CD14-positive monocyte (primary cell): ENCODE measurements around the gene INMT. TPM values are rescaled to one million over a fixed set of nuclear protein-coding genes. Genes with fewer than 3 reads are reported as not detected.

Source experiments
- DNase-seq, 3 donors: peaks; one replicate each; pipeline ENCODE4 v3.0.0-alpha.2; 2011 to 2022
- H2AFZ ChIP-seq: 2 replicates; pipeline ENCODE4 v1.6.0; 2012; ENCODE audit warnings: mild to moderate bottlenecking, low read depth, low read length, inconsistent platforms; ENCODE audit not compliant: insufficient read depth, poor library complexity, severe bottlenecking
- H3K27ac ChIP-seq, 2 donors: 1 replicate in 1 of 2; 2 replicates in 1 of 2; pipeline ENCODE4 v1.5.1; 2012 to 2013; ENCODE audit warnings: low read length in 2 of 2, control low read depth in 1 of 2, inconsistent platforms in 1 of 2, low read depth in 1 of 2, mild to moderate bottlenecking in 1 of 2
- H3K27me3 ChIP-seq, 2 donors: one replicate each; pipeline versions ENCODE4 v1.6.0 to v1.6.1; 2011 to 2013; ENCODE audit warnings: low read length in 2 of 2; ENCODE audit not compliant: control insufficient read depth in 2 of 2, insufficient read depth in 2 of 2
- H3K36me3 ChIP-seq, 2 donors: replicated peaks in 1 of 2; 1 replicate in 1 of 2; 2 replicates in 1 of 2; pipeline versions ENCODE4 v1.5.1 to v1.6.1; 2012 to 2013; ENCODE audit warnings: low read length in 2 of 2, control low read depth in 1 of 2, inconsistent platforms in 1 of 2, mild to moderate bottlenecking in 1 of 2; ENCODE audit not compliant: insufficient read depth in 2 of 2, control insufficient read depth in 1 of 2
- H3K4me1 ChIP-seq, 2 donors: 1 replicate in 1 of 2; 2 replicates in 1 of 2; pipeline versions ENCODE4 v1.5.1 to v1.6.1; 2012 to 2013; ENCODE audit warnings: low read length in 2 of 2, control low read depth in 1 of 2, inconsistent platforms in 1 of 2, mild to moderate bottlenecking in 1 of 2, moderate library complexity in 1 of 2; ENCODE audit not compliant: insufficient read depth in 2 of 2, control insufficient read depth in 1 of 2
- H3K4me2 ChIP-seq: replicated peaks from 2 replicates; pipeline ENCODE3; 2012; ENCODE audit warnings: low read length, moderate library complexity, mild to moderate bottlenecking; ENCODE audit not compliant: poor library complexity, severe bottlenecking; ENCODE audit errors: extremely low read depth
- H3K4me3 ChIP-seq, 3 experiments: fragments of 200-600 bp in 1 of 3; sonication (generic) in 1 of 3; replicated peaks in 1 of 3; 1 replicate in 2 of 3; 2 replicates in 1 of 3; pipeline ENCODE4 v1.5.1; 2011 to 2013; ENCODE audit warnings: low read length in 3 of 3, mild to moderate bottlenecking in 3 of 3, control low read depth in 2 of 3, low read depth in 2 of 3, inconsistent platforms in 1 of 3, moderate library complexity in 1 of 3
- H3K79me2 ChIP-seq: 2 replicates; pipeline ENCODE4 v1.6.0; 2012; ENCODE audit warnings: mild to moderate bottlenecking, control low read depth, inconsistent platforms, low read length, moderate library complexity; ENCODE audit not compliant: insufficient read depth
- H3K9ac ChIP-seq: 2 replicates; pipeline ENCODE4 v1.6.0; 2017; ENCODE audit warnings: low read length, mild to moderate bottlenecking; ENCODE audit not compliant: insufficient read depth, poor library complexity, severe bottlenecking
- H3K9me3 ChIP-seq, 2 donors: replicated peaks in 1 of 2; 1 replicate in 1 of 2; 2 replicates in 1 of 2; pipeline versions ENCODE4 v1.5.1 to v1.6.1; 2012 to 2013; ENCODE audit warnings: low read length in 2 of 2, control low read depth in 1 of 2; ENCODE audit not compliant: control insufficient read depth in 1 of 2, insufficient read depth in 1 of 2
- H4K20me1 ChIP-seq: 2 replicates; pipeline ENCODE4 v1.6.0; 2012; ENCODE audit warnings: mild to moderate bottlenecking, low read length, control low read depth, moderate library complexity; ENCODE audit not compliant: insufficient read depth
- H3K27ac Mint-ChIP-seq, 7 donors: one replicate each; pipeline ENCODE4 v1.8.0; 2020; ENCODE audit warnings: mild to moderate bottlenecking in 7 of 7, mixed read lengths in 7 of 7, moderate library complexity in 6 of 7, inconsistent platforms in 2 of 7
- H3K27me3 Mint-ChIP-seq, 3 donors: one replicate each; pipeline ENCODE4 v1.8.0; 2021 to 2022; ENCODE audit warnings: low read depth in 3 of 3, mild to moderate bottlenecking in 3 of 3, mixed read lengths in 3 of 3, moderate library complexity in 3 of 3, inconsistent platforms in 1 of 3
- H3K36me3 Mint-ChIP-seq, 2 donors: one replicate each; pipeline ENCODE4 v1.8.0; 2020; ENCODE audit warnings: mixed read lengths in 2 of 2, inconsistent platforms in 1 of 2, mild to moderate bottlenecking in 1 of 2
- H3K4me1 Mint-ChIP-seq: one replicate; pipeline ENCODE4 v1.8.0; 2020; ENCODE audit warnings: mild to moderate bottlenecking, mixed read lengths
- H3K4me3 Mint-ChIP-seq, 2 donors: one replicate each; pipeline ENCODE4 v1.8.0; 2020; ENCODE audit warnings: mild to moderate bottlenecking in 2 of 2, mixed read lengths in 2 of 2, moderate library complexity in 1 of 2
- H3K9me3 Mint-ChIP-seq, 7 donors: one replicate each; pipeline ENCODE4 v1.8.0; 2020 to 2022; ENCODE audit warnings: mixed read lengths in 7 of 7, mild to moderate bottlenecking in 6 of 7, moderate library complexity in 6 of 7, inconsistent platforms in 2 of 7
- CTCF ChIP-seq: fragments of 200-600 bp; IDR thresholded peaks from one replicate; pipeline ENCODE4 v1.8.0; 2022; ENCODE audit warnings: antibody characterized with exemption, mild to moderate bottlenecking
- WGBS: methylation state at CpG from one replicate; pipeline ENCODE4 v1.1.5; 2013; ENCODE audit warnings: missing lambda C conversion rate; ENCODE audit not compliant: insufficient coverage; 5-methylcytosine and 5-hydroxymethylcytosine counted together
- intact Hi-C, 2 donors: fragments of 100-400 bp; cut with micrococcal nuclease; formaldehyde crosslinking; loops; one replicate each; pipeline versions ENCODE4 v1.15.0 to v1.15.1; 2023
- polyA minus RNA-seq: library from RNA; depleted of rRNA, polyadenylated mRNA; stranded (reverse); fragments of >200 nt; gene quantifications from 2 replicates; pipeline ENCODE4 v1.2.3, GENCODE V29; 2012
- polyA plus RNA-seq, 3 donors: library from polyadenylated mRNA; depleted of rRNA in 1 of 3; unstranded in 2 of 3; stranded (reverse) in 1 of 3; fragments of 300-500 nt in 2 of 3; fragments of >200 nt in 1 of 3; fragmentation: Illumina TruSeq in 2 of 3; gene quantifications; 1 replicate in 2 of 3; 2 replicates in 1 of 3; pipeline ENCODE4 v1.2.3, GENCODE V29; 2012 to 2021
- total RNA-seq, 12 experiments: library from RNA in 1 of 12; stranded (reverse) in 1 of 12; fragments of 120-200 nt in 1 of 12; gene quantifications; one replicate each; pipeline ENCODE4 v1.2.4 and lab custom pipeline; 2013 to 2026; ENCODE audit warnings: mixed read lengths in 6 of 12, inconsistent platforms in 1 of 12

INMT gene
- total RNA-seq (2013): 0.08 TPM
- polyA plus RNA-seq (not detected), polyA minus RNA-seq (not detected in 2 replicates), total RNA-seq (lab: John Stamatoyannopoulos, UW) (0 to 0.46 (median 0) reads per million in 11 experiments)

GRCh38 chr7:30751696-30752273, at the start of gene INMT:
Gene INMT, plus strand, starts transcription at chr7:30752135. Its CDS starts 16 bp downstream, at chr7:30752151.
- 93% methylated on average over 6 of the region's 6 CpGs for WGBS
- H3K27ac ChIP-seq: no peak within 1 kb of the TSS
- TF ChIP-seq CTCF: no peak
- no peak within 1 kb of the TSS for H3K4me3 ChIP-seq
- no peak within 1 kb of the TSS for H3K9ac ChIP-seq
- Mint-ChIP-seq H3K4me3 (no peak within 1 kb of the TSS), H3K4me1 (no peaks in the 10 kb centered on the region), H3K27me3 (peaks cover 3 to 8% (median 8%) of the 10 kb centered on the region in 3 donors), H3K27ac (no peak within 1 kb of the TSS), H3K9me3 (peaks cover 0 to 7% (median 0%) of the 10 kb centered on the region in 7 donors), H3K36me3 (no peaks in the 10 kb centered on the region)
- no peaks in the 10 kb centered on the region for H3K9me3 ChIP-seq
- no peaks in the 10 kb centered on the region for H4K20me1 ChIP-seq
- no peak for DNase-seq
- intact Hi-C loops: no loop called here
- no peak within 1 kb of the TSS for H2AFZ ChIP-seq
- H3K4me1 ChIP-seq: no peaks in the 10 kb centered on the region
- H3K36me3 ChIP-seq: no peaks in the 10 kb centered on the region
- H3K27me3 ChIP-seq: no peaks in the 10 kb centered on the region
- H3K4me2 ChIP-seq: no peak within 1 kb of the TSS
- H3K79me2 ChIP-seq: no peaks in the 10 kb centered on the region

GRCh38 chr7:30702200-30702599, 49.7 kb upstream of the INMT start:
- no peak overlapping the region for H2AFZ ChIP-seq
- Mint-ChIP-seq H3K4me3 (no peak overlapping the region), H3K36me3 (no peaks in the 10 kb centered on the region), H3K27me3 (peaks cover 0 to 7% (median 0%) of the 10 kb centered on the region in 3 donors), H3K27ac (no peak overlapping the region), H3K9me3 (peaks cover 0 to 1% (median 0%) of the 10 kb centered on the region in 7 donors), H3K4me1 (no peaks in the 10 kb centered on the region)
- H3K4me1 ChIP-seq: no peaks in the 10 kb centered on the region
- no CpG with 5 or more reads among the region's 1 CpG for WGBS
- no peak overlapping the region for H3K27ac ChIP-seq
- no peaks in the 10 kb centered on the region for H3K79me2 ChIP-seq
- H3K4me2 ChIP-seq: no peak overlapping the region
- H4K20me1 ChIP-seq: no peaks in the 10 kb centered on the region
- no peaks in the 10 kb centered on the region for H3K36me3 ChIP-seq
- no peaks in the 10 kb centered on the region for H3K9me3 ChIP-seq
- intact Hi-C loops: no loop called here
- no peak overlapping the region for H3K9ac ChIP-seq
- DNase-seq: no peak
- TF ChIP-seq CTCF: no peak
- H3K27me3 ChIP-seq: no peaks in the 10 kb centered on the region
- no peak overlapping the region for H3K4me3 ChIP-seq
